SU-DHL-6 (cell line): Measurements from ENCODE around the gene SFTA2.
"Not testable (repeated sequence)": the region's sequence is repeated elsewhere in the genome, so short reads cannot be mapped to it uniquely, and the experiment has no call there.

Experiments used
- H2AFZ ChIP-seq: fragments of 200-600 bp; sonication (generic); 2 replicates; pipeline ENCODE4 v1.6.1; 2014; ENCODE audit warnings: low read depth, mild to moderate bottlenecking, moderate library complexity, mixed read lengths, antibody characterized with exemption, low read length; ENCODE audit not compliant: severe bottlenecking
- H3F3A ChIP-seq: fragments of 200-600 bp; shearing (Covaris generic); 2 replicates; pipeline ENCODE4 v1.6.0; 2016; ENCODE audit warnings: antibody characterized with exemption, mild to moderate bottlenecking; ENCODE audit not compliant: insufficient read depth
- H3K27ac ChIP-seq: fragments of 200-600 bp; sonication (generic); 2 replicates; pipeline ENCODE4 v1.5.1; 2016; ENCODE audit warnings: low read depth, mild to moderate bottlenecking, low read length, moderate library complexity, mixed read lengths
- H3K27me3 ChIP-seq: fragments of 200-600 bp; sonication (generic), shearing (Covaris generic); 2 replicates; pipeline ENCODE4 v1.6.0; 2014; ENCODE audit warnings: mild to moderate bottlenecking, low read length
- H3K36me3 ChIP-seq: fragments of 200-600 bp; sonication (generic); 2 replicates; pipeline ENCODE4 v1.6.1; 2014; ENCODE audit warnings: mild to moderate bottlenecking, low read length, mixed read lengths
- H3K4me2 ChIP-seq: fragments of 300-600, 200-600 bp; shearing (Covaris generic), sonication (generic); 2 replicates; pipeline ENCODE4 v1.6.0; 2014; ENCODE audit warnings: low read length, low read depth, mild to moderate bottlenecking; ENCODE audit not compliant: poor library complexity, severe bottlenecking
- H3K4me3 ChIP-seq: fragments of 200-600 bp; sonication (generic); 2 replicates; pipeline ENCODE4 v1.5.1; 2014; ENCODE audit warnings: antibody characterized with exemption, low read length, mild to moderate bottlenecking, mixed read lengths; ENCODE audit not compliant: insufficient read depth, poor library complexity, severe bottlenecking
- H3K79me2 ChIP-seq: fragments of 200-600 bp; sonication (generic); 2 replicates; pipeline ENCODE4 v1.6.1; 2014; ENCODE audit warnings: mild to moderate bottlenecking, low read length, moderate library complexity; ENCODE audit not compliant: insufficient read depth
- H3K9ac ChIP-seq: fragments of 200-600 bp; sonication (generic); 2 replicates; pipeline ENCODE4 v1.7.0; 2014; ENCODE audit warnings: mild to moderate bottlenecking, low read length
- H3K9me2 ChIP-seq: fragments of 200-600 bp; sonication (generic); replicated peaks from 2 replicates; pipeline ENCODE4 v1.6.1; 2014; ENCODE audit warnings: low read length; ENCODE audit not compliant: insufficient read depth
- H3K9me3 ChIP-seq: fragments of 200-600 bp; sonication (generic); 2 replicates; pipeline ENCODE4 v1.6.1; 2014; ENCODE audit warnings: low read length, mixed read lengths; ENCODE audit not compliant: insufficient read depth
- H4K20me1 ChIP-seq: fragments of 200-600 bp; sonication (generic); 2 replicates; pipeline ENCODE4 v1.6.1; 2014; ENCODE audit warnings: low read depth, mild to moderate bottlenecking, antibody characterized with exemption, low read length, moderate library complexity, mixed read lengths
- CTCF ChIP-seq: fragments of 200-600 bp; sonication (generic); IDR thresholded peaks from one replicate; pipeline ENCODE4 v1.5.1; 2017; ENCODE audit warnings: antibody characterized with exemption, mild to moderate bottlenecking, low read length, moderate library complexity; ENCODE audit not compliant: insufficient read depth, poor library complexity, severe bottlenecking
- EZH2phosphoT487 ChIP-seq: fragments of 200-600 bp; sonication (generic), shearing (Covaris generic); conservative IDR thresholded peaks from 2 replicates; pipeline ENCODE4 v1.6.1; 2018; ENCODE audit warnings: mild to moderate bottlenecking, antibody characterized with exemption, low read length, moderate library complexity, mixed read lengths

Gene SFTA2

DNA sequence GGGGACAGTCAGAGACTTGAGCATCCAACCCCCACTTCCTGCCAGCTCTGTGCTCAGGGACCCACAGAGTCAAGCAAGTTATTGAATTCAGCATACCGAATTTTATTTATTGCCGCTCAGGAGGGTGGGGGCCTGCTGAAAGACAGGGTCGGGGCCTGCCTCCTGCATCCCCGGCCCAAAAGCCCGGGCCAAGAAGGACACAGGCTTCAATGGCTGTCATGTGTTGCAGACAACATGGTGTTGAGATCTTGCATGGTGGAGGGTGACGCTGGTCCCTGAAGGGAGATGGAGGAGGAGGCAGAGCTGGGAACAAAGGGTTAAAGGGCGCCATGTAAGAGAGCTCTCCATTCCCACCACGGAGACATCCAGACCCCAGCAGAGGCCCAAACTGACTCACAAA lies 698 bp downstream of the SFTA2 start:
- Histone ChIP-seq H4K20me1 (no peaks in the 10 kb centered on the region), H3K79me2 (no peaks in the 10 kb centered on the region), H3K4me2 (no peak overlapping the region), H3K36me3 (peaks cover 12% of the 10 kb centered on the region; the same call in 1 of the 2 replicates), H3K27ac (no peak overlapping the region), H3K9me3 (no peaks in the 10 kb centered on the region; the same call in 1 of the 2 replicates), H3F3A (no peaks in the 10 kb centered on the region), H2AFZ (no peak overlapping the region), H3K4me3 (no peak overlapping the region), H3K9ac (no peak overlapping the region), H3K27me3 (no peaks in the 10 kb centered on the region), H3K9me2 (no peaks in the 10 kb centered on the region)
- TF ChIP-seq EZH2phosphoT487 (no peak), CTCF (no peak)

DNA sequence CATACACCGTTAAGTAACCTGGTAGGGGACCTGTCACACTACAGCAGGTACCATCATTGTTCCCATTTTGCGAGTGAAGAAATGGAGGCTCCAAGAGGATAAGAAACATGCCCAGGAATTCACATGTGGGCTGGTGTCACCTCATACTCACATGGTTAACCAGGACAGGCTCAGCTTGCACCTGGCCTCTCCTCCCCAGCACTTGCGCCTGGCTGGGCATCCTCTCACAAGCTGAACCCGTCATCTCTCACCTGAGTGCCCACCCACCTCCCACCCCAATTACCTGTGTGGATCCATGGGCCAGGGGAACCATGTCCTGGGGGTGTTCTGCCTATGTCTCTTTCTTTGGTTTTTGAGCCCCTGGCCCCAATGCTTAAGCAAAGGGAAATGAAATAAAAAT lies 1.5 kb downstream of the SFTA2 start:
- H3K9me2 ChIP-seq: no peaks in the 10 kb centered on the region
- no peak overlapping the region for H3K27ac ChIP-seq
- H4K20me1 ChIP-seq: no peaks in the 10 kb centered on the region
- H2AFZ ChIP-seq: no peak overlapping the region
- H3K9ac ChIP-seq: no peak overlapping the region
- H3K9me3 ChIP-seq: no peaks in the 10 kb centered on the region; the same call in 1 of the 2 replicates
- H3K79me2 ChIP-seq: no peaks in the 10 kb centered on the region
- H3K4me2 ChIP-seq: no peak overlapping the region
- H3K27me3 ChIP-seq: no peaks in the 10 kb centered on the region
- H3K4me3 ChIP-seq: no peak overlapping the region
- TF ChIP-seq CTCF (no peak), EZH2phosphoT487 (no peak)
- no peaks in the 10 kb centered on the region for H3F3A ChIP-seq
- peaks cover 12% of the 10 kb centered on the region; the same call in 1 of the 2 replicates for H3K36me3 ChIP-seq

- Histone ChIP-seq H3K4me2 (no peak overlapping the region), H3K27me3 (no peaks in the 10 kb centered on the region), H3K4me3 (no peak overlapping the region), H3K79me2 (no peaks in the 10 kb centered on the region), H2AFZ (no peak overlapping the region), H3K9ac (no peak overlapping the region), H4K20me1 (no peaks in the 10 kb centered on the region), H3K9me3 (no peaks in the 10 kb centered on the region; the same call in 1 of the 2 replicates), H3K9me2 (no peaks in the 10 kb centered on the region), H3F3A (no peaks in the 10 kb centered on the region), H3K36me3 (peaks cover 14% of the 10 kb centered on the region; the same call in 1 of the 2 replicates), H3K27ac (no peak overlapping the region)
- TF ChIP-seq CTCF: no peak
- no peak for TF ChIP-seq EZH2phosphoT487
Measured at GRCh38 chr6:30928677-30929076, 3.3 kb downstream of the SFTA2 start.

DNA sequence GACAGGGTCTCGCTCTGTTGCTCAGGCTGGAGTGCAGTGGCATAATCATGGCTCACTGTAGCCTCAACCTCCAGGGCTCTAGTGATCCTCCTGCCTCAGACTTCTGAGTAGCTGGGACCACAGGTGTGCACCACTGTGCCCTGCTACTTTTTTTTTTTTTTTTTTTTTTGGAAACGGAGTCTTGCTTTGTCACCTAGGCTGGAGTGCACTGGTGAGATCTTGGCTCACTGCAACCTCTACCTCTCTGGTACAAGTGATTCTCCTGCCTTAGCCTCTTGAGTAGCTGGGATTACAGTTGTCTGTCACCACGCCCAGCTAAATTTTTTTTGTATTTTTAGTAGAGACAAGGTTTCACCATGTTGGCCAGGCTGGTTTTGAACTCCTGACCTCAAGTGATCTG lies 4.9 kb downstream of the SFTA2 start:
- not testable (repeated sequence) for H3K27ac ChIP-seq, H3K4me3 ChIP-seq, H3K4me2 ChIP-seq, H3K27me3 ChIP-seq, H3K9ac ChIP-seq, H3K9me3 ChIP-seq, H2AFZ ChIP-seq, H3K79me2 ChIP-seq, H4K20me1 ChIP-seq, H3K9me2 ChIP-seq, H3F3A ChIP-seq
- H3K36me3 ChIP-seq: peaks cover 14% of the 10 kb centered on the region; the same call in 1 of the 2 replicates
